ENCODE results near the gene MSI2. TPM values are rescaled to one million over a fixed set of nuclear protein-coding genes. Genes with fewer than 3 reads are reported as not detected.

The MSI2 gene
- total RNA-seq, 4 donors from 2014 or later = 15.9 to 22.9 (median 17.0) TPM

- Histone ChIP-seq H3K4me3 (no peak overlapping the region), H3K27me3 (peaks cover 0 to 15% (median 0%) of the 10 kb centered on the region in 4 donors), H3K4me1 (no peaks in the 10 kb centered on the region), H3K27ac (no peak overlapping the region), H3K36me3 (no peaks in the 10 kb centered on the region), H3K9me3 (no peaks in the 10 kb centered on the region)
- intact Hi-C loops (cut with DNase I) = no loop called here
- TF ChIP-seq POLR2A (IDR thresholded peaks at IDR 0.05) = no peak
- TF ChIP-seq CTCF (IDR thresholded peaks at IDR 0.05) = no peak
- WGBS, 2 donors = 47 to 75% methylated on average over 4 to 9 of the region's 9 CpGs
- DNase-seq = no peak
Observed at GRCh38 chr17:57699751-57700219, 443.5 kb downstream of the MSI2 start.

- H3K9me3 ChIP-seq = no peaks in the 10 kb centered on the region
- H3K4me3 ChIP-seq = no peak overlapping the region
- no peaks in the 10 kb centered on the region for H3K36me3 ChIP-seq
- H3K27me3 ChIP-seq = peaks cover 0 to 15% (median 0%) of the 10 kb centered on the region in 4 donors
- no peak overlapping the region for H3K27ac ChIP-seq
- intact Hi-C loops (cut with DNase I) = no loop called here
- 89 to 92% methylated on average over 5 of the region's 5 CpGs for WGBS, 2 donors
- peaks cover 0 to 7% (median 0%) of the 10 kb centered on the region in 3 donors for H3K4me1 ChIP-seq
- TF ChIP-seq CTCF (IDR thresholded peaks at IDR 0.05) (no peak), POLR2A (IDR thresholded peaks at IDR 0.05) (no peak)
- no peak for DNase-seq
Observed at GRCh38 chr17:57701124-57701523, 444.8 kb downstream of the MSI2 start.

GRCh38 chr17:57703273-57703672 lies 446.9 kb downstream of the MSI2 start:
- H3K27ac ChIP-seq = no peak overlapping the region
- no peak overlapping the region for H3K4me3 ChIP-seq
- WGBS, 2 donors = 88 to 100% methylated on average over 1 of the region's 1 CpG
- H3K27me3 ChIP-seq = peaks cover 0 to 14% (median 0%) of the 10 kb centered on the region in 4 donors
- TF ChIP-seq CTCF (IDR thresholded peaks at IDR 0.05) = no peak
- no peak for TF ChIP-seq POLR2A (IDR thresholded peaks at IDR 0.05)
- no peaks in the 10 kb centered on the region for H3K36me3 ChIP-seq
- intact Hi-C loops (cut with DNase I) = no loop called here
- peaks cover 0 to 9% (median 0%) of the 10 kb centered on the region in 3 donors for H3K4me1 ChIP-seq
- H3K9me3 ChIP-seq = no peaks in the 10 kb centered on the region
- DNase-seq = no peak

DNA sequence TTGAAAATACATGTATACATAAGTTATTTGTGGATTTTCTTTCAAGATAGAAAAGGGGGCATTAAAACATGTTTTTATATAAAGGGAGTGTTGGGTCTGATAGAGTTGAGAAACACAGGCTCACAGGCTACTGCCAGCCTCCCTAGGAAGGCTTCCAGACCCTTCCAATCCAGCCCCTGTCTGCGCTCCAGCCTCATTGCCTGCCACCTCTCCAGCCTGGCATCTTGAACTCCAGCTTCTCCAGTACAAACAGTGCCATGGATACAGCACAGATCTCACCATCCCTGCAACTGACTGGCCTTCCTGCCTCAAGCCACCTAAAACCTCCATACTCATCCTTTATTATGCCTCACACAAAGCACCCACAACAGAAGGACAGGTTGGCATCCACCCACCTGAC lies 448.1 kb downstream of the MSI2 start:
- DNase-seq = no peak
- Histone ChIP-seq H3K4me3 (no peak overlapping the region), H3K27ac (no peak overlapping the region), H3K9me3 (no peaks in the 10 kb centered on the region), H3K36me3 (no peaks in the 10 kb centered on the region), H3K27me3 (peaks cover 0 to 14% (median 0%) of the 10 kb centered on the region in 4 donors), H3K4me1 (peaks cover 0 to 9% (median 0%) of the 10 kb centered on the region in 3 donors)
- no peak for TF ChIP-seq CTCF (IDR thresholded peaks at IDR 0.05)
- TF ChIP-seq POLR2A (IDR thresholded peaks at IDR 0.05) = no peak
- WGBS, 2 donors = 88 to 100% methylated on average over 1 of the region's 1 CpG
- intact Hi-C loops (cut with DNase I) = no loop called here

DNA sequence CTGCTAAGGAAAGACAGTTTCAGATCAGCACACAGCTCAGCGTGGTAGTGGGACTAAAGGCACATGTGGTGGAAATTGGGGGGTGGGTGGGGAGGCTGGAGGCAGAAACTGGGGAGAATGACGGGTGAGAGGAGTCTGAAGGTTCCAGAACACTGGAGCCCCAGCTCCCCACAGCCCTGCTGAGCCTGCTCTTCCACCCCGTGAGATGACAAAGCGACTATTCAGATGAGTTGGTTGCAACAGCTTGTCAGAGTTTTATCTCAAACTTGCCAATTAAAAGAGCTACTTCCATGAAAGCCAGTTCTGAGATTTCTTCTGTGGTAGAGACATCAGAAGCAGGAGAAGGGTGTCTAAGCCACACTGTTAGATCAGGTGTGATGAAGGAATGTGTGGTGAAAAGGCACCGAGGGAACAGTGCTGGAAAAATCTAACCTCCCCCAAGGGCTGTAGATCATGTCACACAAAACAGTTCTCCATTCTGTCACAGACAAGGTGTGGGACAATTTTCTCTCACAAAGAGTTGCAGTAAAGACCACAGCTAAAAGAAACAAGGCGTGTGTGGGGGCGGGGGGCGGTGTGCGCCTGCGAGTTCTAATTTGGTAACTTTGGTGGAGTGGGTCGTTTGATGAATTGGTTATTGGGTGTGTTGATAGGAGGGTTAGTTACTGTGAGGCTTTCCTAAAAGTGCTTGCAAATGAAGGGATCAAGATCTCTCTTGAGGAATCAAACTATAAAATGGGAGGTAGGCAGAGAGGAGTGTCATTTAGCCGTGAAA lies 449.8 kb downstream of the MSI2 start:
- Histone ChIP-seq H3K36me3 (no peaks in the 10 kb centered on the region), H3K4me3 (no peak overlapping the region), H3K27me3 (peaks cover 0 to 14% (median 0%) of the 10 kb centered on the region in 4 donors), H3K27ac (no peak overlapping the region), H3K9me3 (no peaks in the 10 kb centered on the region), H3K4me1 (peaks cover 0 to 9% (median 0%) of the 10 kb centered on the region in 3 donors)
- DNase-seq = no peak
- TF ChIP-seq CTCF (IDR thresholded peaks at IDR 0.05) = no peak
- no peak for TF ChIP-seq POLR2A (IDR thresholded peaks at IDR 0.05)
- intact Hi-C loops (cut with DNase I) = no loop called here
- WGBS, 2 donors = 53 to 55% methylated on average over 12 of the region's 12 CpGs
